GM18508 (cell line): ENCODE data around the gene KCNK13.
"Not testable (repeated sequence)": the region's sequence is repeated elsewhere in the genome, so short reads cannot be mapped to it uniquely, and the experiment has no call there.

Experiments
- ATAC-seq: cut with Tn5 transposase; IDR thresholded peaks from one replicate; pipeline ENCODE4 v1.9.1; 2021; ENCODE audit warnings: moderate number of reproducible peaks; ENCODE audit not compliant: insufficient read depth, unreplicated experiment

KCNK13 gene

DNA sequence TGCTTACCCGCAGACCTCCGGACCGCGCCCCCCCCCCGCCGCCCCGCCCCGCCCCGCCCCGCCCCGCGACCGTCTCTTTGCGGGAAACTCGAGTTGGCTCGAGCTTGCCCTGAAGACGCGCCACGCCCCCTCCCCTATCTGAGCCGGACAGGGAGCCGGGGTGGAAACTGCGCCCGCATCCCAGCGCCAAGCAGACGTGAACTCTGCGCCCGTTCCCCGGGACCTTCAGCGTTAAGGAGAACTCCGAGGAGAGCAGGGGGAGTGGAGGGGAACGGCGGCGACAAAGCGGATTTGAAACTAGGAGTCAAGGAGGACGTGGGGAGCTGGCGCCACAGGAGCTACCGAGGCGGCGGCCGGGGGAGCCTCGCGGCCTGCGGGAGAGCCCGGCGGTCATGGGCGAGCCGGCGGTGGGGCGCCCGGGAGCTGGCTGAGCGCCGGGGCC, at the start of gene KCNK13:
Gene KCNK13, plus strand, starts transcription at position 310 of the 442 bp plus-strand sequence. CDS start 212 bp downstream, outside the sequence.
- ATAC-seq = no peak

- no peak for ATAC-seq
These were observed 44.4 kb upstream of the KCNK13 start for GRCh38 chr14:90017371-90017770.

- ATAC-seq = no peak
These were observed 41.8 kb upstream of the KCNK13 start for GRCh38 chr14:90019824-90020523.

DNA sequence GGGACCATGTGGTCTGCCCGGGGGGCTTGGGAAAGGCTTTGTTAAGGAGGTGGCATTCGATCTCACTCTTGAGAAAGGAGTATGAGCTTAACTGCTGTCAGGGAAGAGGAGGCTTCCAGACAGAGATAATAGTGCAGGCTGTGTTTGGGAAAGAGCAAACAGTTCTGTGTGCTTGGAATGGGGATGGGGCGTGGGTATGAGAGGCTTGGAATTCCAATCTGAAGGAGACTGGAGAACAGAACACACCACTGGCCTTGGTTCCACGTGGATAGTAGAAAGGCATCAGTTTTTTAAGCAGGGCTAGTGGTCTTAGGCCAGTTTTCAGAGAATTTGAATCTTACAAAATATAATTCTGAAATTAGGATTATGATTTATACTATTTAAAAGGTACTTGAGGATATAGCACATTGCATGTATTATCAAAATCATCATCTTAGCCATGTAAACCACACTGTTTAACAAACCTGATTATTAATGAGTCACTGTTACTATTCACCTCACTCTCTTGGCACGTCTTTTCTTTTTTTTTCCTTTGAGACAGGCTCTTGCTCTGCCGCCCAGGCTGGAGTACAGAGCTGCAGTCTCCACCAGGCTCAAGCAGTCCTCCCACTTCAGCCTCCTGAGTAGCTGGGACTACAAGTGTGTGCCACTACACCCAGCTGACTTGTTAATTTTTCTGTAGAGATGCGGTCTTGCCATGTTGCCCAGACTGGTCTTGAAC, 38.5 kb upstream of the KCNK13 start:
- no peak for ATAC-seq

- no peak for ATAC-seq
These were observed 36.9 kb upstream of the KCNK13 start for GRCh38 chr14:90024910-90025309.

DNA sequence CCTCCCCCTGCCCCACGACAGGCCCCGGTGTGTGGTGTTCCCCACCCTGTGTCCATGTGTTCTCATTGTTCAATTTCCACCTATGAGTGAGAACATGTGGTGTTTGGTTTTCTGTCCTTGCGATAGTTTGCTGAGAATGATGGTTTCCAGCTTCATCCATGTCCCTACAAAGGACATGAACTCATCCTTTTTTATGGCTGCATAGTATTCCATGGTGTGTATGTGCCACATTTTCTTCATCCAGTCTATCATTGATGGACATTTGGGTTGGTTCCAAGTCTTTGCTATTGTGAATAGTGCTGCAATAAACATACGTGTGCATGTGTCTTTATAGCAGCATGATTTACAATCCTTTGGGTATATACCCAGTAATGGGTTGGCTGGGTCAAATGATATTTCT, 35.2 kb upstream of the KCNK13 start:
- not testable (repeated sequence) for ATAC-seq

- no peak for ATAC-seq
These were observed 34.0 kb upstream of the KCNK13 start for GRCh38 chr14:90027842-90028241.

DNA sequence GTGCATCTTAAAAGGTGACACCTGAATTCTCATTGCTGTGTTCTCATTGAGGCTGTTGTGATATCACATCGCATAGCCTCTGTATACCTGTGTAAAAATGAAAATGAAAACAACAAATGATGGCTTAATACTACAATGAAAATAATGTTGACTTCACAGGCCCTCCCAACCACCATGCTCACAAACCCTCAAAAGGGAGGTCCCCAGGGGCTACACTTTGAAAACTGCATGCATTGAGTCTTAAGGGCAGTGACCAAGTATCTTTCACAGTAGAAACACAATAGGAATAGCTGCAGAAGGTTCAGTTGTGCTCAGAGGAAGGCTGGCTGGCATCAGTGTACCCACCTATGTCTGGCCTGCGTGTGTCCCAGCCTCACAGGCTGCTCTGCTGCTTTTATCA, 27.6 kb upstream of the KCNK13 start:
- no peak for ATAC-seq

- ATAC-seq = no peak
These were observed 26.8 kb upstream of the KCNK13 start for GRCh38 chr14:90034835-90035525.

- no peak for ATAC-seq
These were observed 22.4 kb upstream of the KCNK13 start for GRCh38 chr14:90039253-90040010.

- ATAC-seq = no peak
These were observed 21.4 kb upstream of the KCNK13 start for GRCh38 chr14:90040411-90040810.

GRCh38 chr14:90042496-90043252, 19.1 kb upstream of the KCNK13 start:
- ATAC-seq = no peak

DNA sequence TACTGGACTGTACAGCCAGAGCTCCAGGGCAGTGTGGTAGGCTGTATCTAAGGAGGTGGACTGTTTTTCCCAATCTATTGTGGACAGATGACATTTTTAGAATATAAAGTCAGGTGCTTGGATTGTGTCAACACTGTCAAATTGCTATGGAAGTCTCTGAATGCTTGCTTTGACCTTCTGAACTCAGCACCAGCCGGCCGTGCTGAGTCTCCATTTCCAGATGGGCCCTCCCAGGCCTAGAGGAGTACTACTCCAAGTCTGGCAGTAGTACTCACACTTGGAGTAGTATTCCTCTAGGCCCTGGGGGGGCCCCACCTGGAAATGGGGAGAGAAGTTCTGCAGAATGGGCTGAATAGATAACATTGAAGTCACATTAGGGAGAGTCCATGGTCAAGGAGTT, 16.2 kb upstream of the KCNK13 start:
- no peak for ATAC-seq

- ATAC-seq = no peak
These were observed 12.4 kb upstream of the KCNK13 start for GRCh38 chr14:90049390-90049789.

GRCh38 chr14:90050271-90050670, 11.5 kb upstream of the KCNK13 start:
- no peak for ATAC-seq

DNA sequence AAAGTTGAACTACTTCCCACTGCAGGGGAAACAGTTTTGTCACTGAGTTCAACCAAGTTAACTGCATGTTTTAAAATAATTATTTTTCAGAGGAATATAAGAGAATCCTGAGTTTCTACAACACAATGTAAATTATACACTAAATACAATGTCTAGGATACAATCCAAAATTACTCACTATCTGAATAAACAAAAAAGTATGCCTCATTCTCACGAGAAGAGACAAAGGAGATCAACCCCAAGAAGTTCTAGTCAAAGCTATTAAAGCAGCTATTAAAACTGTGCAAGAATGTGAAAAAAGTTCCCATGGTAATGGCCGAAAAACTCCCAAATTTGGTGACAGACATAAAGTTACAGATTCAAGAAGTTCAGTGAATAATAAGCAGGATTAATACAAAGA, 8.8 kb upstream of the KCNK13 start:
- no peak for ATAC-seq

GRCh38 chr14:90054803-90055202, 7.0 kb upstream of the KCNK13 start:
- ATAC-seq = no peak

DNA sequence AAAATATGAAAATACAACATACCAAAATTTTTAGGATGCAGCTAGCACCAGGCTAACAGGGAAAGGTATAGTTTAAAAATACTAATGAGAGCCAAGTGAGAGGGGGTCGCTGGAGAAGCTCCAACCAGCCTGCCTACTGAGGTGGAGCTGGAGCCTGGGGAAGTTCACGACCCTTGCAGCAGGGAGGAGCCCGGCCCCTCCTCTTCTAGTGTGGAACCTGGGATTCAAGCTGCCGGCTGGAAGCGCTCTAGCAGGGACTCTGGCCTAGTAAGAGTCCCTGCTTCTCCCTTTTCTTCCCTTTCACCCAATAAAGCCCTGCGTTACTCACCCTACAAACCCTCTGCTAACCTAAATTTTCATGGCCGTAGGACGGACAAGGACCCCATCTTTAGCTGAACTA, 5.0 kb upstream of the KCNK13 start:
- ATAC-seq = no peak

DNA sequence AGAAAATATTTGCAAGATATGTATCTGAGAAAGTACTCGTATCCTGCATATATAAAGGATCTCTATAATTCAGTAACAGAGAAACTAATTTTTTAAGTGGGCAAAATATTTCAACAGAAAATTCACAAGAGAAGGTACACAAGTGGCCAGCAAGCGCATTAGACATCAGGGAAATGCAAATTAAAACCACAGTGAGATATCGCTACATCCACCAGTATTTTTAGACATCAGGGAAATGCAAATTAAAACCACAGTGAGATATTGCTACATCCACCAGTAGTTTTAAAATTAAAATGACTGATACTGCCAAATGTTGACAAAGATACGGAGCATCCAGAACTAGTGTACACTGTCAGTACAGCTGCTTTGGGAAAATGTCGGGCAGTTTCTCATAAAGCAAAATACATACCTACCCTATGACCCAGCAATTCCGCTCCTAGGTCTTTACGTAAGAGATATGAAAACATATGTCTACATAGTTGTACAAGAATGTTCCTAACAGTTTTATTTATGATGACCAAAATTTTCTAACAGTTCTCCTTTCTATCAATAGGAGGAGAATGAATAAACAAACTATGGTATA, 2.8 kb upstream of the KCNK13 start:
- ATAC-seq = no peak
